ENCODE data around the gene FBN2.
A peak's percentile ranks its signal among the peaks of the same experiment; 100 is the strongest.

Gene FBN2

DNA sequence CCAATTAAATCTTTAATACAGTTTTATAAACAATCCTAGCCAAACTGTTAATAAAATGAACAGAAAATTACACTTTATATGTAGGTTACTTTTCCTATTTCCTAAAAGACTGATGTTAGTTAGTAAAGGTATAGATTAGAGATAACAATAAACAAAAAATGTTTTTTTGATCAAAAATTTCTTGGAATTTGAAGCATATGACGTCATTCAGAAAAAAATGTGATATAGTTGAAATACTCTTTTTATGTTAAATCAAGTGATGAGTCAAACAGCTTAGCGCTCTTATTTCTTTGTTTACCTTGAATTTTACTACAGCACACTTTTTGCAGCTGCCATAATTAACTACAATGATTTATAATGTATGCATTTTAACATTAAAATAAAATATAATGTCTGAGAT, 258.7 kb downstream of the FBN2 start:
- H3K27ac ChIP-seq (replicated peaks; ENCODE audit: low read length) = no peak overlapping the region

DNA sequence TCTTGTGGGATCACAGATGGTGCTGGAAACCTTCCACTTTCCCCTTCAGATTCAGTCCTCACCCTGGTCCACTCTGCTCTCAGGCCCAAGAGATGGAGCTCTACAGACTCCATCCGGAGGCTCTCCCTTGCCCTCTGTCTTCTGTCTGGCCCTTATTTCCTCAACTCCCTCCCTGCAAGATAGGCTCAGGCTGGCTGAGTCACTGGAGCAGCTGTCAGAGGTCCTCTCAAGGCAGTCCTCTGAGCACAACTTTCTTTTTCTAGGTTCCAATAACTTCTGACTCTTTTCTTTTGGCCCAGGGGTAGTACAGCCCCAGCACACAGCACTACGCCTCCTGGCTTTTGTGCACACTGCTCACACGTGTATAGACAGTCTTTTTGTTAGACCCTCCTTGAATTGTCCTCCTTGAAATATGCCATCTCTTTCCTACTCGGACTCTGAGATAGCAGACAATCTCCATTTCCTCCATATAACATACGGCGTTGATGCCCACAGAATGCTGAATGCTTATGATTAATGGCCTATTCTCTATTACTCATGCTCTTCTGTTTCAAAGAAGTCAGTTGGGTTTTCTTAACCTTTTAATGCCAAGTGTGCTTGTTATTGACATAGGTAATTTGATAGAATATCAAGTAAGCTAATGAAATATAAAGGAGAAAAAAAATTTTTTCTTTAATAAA, 261.4 kb downstream of the FBN2 start:
- Histone ChIP-seq H3K27me3 (ENCODE audit: control insufficient read depth in 3 of 3, insufficient read depth in 3 of 3, low read depth in 1 of 3, low read length in 3 of 3) (no peaks in the 10 kb centered on the region), H2BK5ac (ENCODE audit: low read length) (no peak overlapping the region), H2AFZ (ENCODE audit: low read length) (no peak overlapping the region), H3K4me2 (ENCODE audit: insufficient read depth, low read length, poor library complexity, severe bottlenecking) (no peak overlapping the region), H4K8ac (ENCODE audit: low read depth, low read length) (no peak overlapping the region), H2BK120ac (ENCODE audit: low read depth, low read length) (no peak overlapping the region), H3K4ac (ENCODE audit: low read length) (no peak overlapping the region), H3K27ac (replicated peaks; ENCODE audit: low read length) (no peak overlapping the region), H4K91ac (ENCODE audit: low read depth, low read length, poor library complexity) (no peak overlapping the region), H3K36me3 (replicated peaks in 1 of 2; ENCODE audit: control insufficient read depth in 2 of 2, insufficient read depth in 2 of 2, low read length in 2 of 2) (peaks cover 23 to 96% of the 10 kb centered on the region in 2 donors), H2BK15ac (ENCODE audit: low read length) (no peak overlapping the region), H3K4me1 (ENCODE audit: control insufficient read depth in 2 of 2, insufficient read depth in 1 of 2, low read depth in 1 of 2, low read length in 2 of 2) (no peaks in the 10 kb centered on the region), H2AK5ac (ENCODE audit: low read depth, low read length) (no peak overlapping the region), H3K18ac (ENCODE audit: low read length) (peak overlapping the region; percentile 8), H3K14ac (ENCODE audit: low read length) (peak overlapping the region; percentile 75), H3K79me1 (ENCODE audit: low read depth, low read length) (no peaks in the 10 kb centered on the region), H3K9ac (ENCODE audit: low read depth, low read length, poor library complexity) (no peak overlapping the region), H3K9me3 (replicated peaks in 1 of 2; ENCODE audit: control insufficient read depth in 2 of 2, insufficient read depth in 1 of 2, low read depth in 1 of 2, low read length in 2 of 2) (no peaks in the 10 kb centered on the region), H3K23ac (ENCODE audit: low read depth, low read length, poor library complexity) (no peak overlapping the region), H2BK12ac (ENCODE audit: low read length) (no peak overlapping the region), H3K4me3 (ENCODE audit: low read length in 2 of 2) (no peak overlapping the region)
- WGBS, 2 donors (ENCODE audit: extremely low coverage in 2 of 2, insufficient read length in 2 of 2, insufficient replicate concordance in 1 of 2) = no CpG with 5 or more reads among the region's 6 CpGs
- DNase-seq (ENCODE audit: low spot score) = no peak

More for the DNA sequence above, 258.7 kb downstream of the FBN2 start:
- Histone ChIP-seq H2AFZ (ENCODE audit: low read length) (no peak overlapping the region), H2BK5ac (ENCODE audit: low read length) (no peak overlapping the region), H3K9ac (ENCODE audit: low read depth, low read length, poor library complexity) (no peak overlapping the region), H3K23ac (ENCODE audit: low read depth, low read length, poor library complexity) (no peak overlapping the region), H3K4me3 (ENCODE audit: low read length in 2 of 2) (no peak overlapping the region), H4K91ac (ENCODE audit: low read depth, low read length, poor library complexity) (no peak overlapping the region), H2AK5ac (ENCODE audit: low read depth, low read length) (no peak overlapping the region), H2BK12ac (ENCODE audit: low read length) (no peak overlapping the region), H3K36me3 (replicated peaks in 1 of 2; ENCODE audit: control insufficient read depth in 2 of 2, insufficient read depth in 2 of 2, low read length in 2 of 2) (peaks cover 16 to 82% of the 10 kb centered on the region in 2 donors), H3K18ac (ENCODE audit: low read length) (no peak overlapping the region), H3K4me2 (ENCODE audit: insufficient read depth, low read length, poor library complexity, severe bottlenecking) (no peak overlapping the region), H3K14ac (ENCODE audit: low read length) (no peak overlapping the region), H4K8ac (ENCODE audit: low read depth, low read length) (no peak overlapping the region), H3K27me3 (ENCODE audit: control insufficient read depth in 3 of 3, insufficient read depth in 3 of 3, low read depth in 1 of 3, low read length in 3 of 3) (no peaks in the 10 kb centered on the region), H3K9me3 (replicated peaks in 1 of 2; ENCODE audit: control insufficient read depth in 2 of 2, insufficient read depth in 1 of 2, low read depth in 1 of 2, low read length in 2 of 2) (no peaks in the 10 kb centered on the region), H2BK120ac (ENCODE audit: low read depth, low read length) (no peak overlapping the region), H3K79me1 (ENCODE audit: low read depth, low read length) (no peaks in the 10 kb centered on the region), H3K4ac (ENCODE audit: low read length) (no peak overlapping the region), H3K4me1 (ENCODE audit: control insufficient read depth in 2 of 2, insufficient read depth in 1 of 2, low read depth in 1 of 2, low read length in 2 of 2) (no peaks in the 10 kb centered on the region), H2BK15ac (ENCODE audit: low read length) (no peak overlapping the region)
- WGBS, 2 donors (ENCODE audit: extremely low coverage in 2 of 2, insufficient read length in 2 of 2, insufficient replicate concordance in 1 of 2) = no CpG with 5 or more reads among the region's 2 CpGs
- DNase-seq (ENCODE audit: low spot score) = no peak

GRCh38 chr5:128274441-128274840, 263.6 kb downstream of the FBN2 start:
- Histone ChIP-seq H4K91ac (ENCODE audit: low read depth, low read length, poor library complexity) (no peak overlapping the region), H3K9ac (ENCODE audit: low read depth, low read length, poor library complexity) (no peak overlapping the region), H2BK15ac (ENCODE audit: low read length) (no peak overlapping the region), H3K4me3 (ENCODE audit: low read length in 2 of 2) (no peak overlapping the region), H3K27ac (replicated peaks; ENCODE audit: low read length) (no peak overlapping the region), H3K9me3 (replicated peaks in 1 of 2; ENCODE audit: control insufficient read depth in 2 of 2, insufficient read depth in 1 of 2, low read depth in 1 of 2, low read length in 2 of 2) (no peaks in the 10 kb centered on the region), H3K14ac (ENCODE audit: low read length) (no peak overlapping the region), H3K23ac (ENCODE audit: low read depth, low read length, poor library complexity) (no peak overlapping the region), H2AK5ac (ENCODE audit: low read depth, low read length) (no peak overlapping the region), H3K36me3 (replicated peaks in 1 of 2; ENCODE audit: control insufficient read depth in 2 of 2, insufficient read depth in 2 of 2, low read length in 2 of 2) (peaks cover 23 to 99% of the 10 kb centered on the region in 2 donors), H2BK12ac (ENCODE audit: low read length) (no peak overlapping the region), H3K4me2 (ENCODE audit: insufficient read depth, low read length, poor library complexity, severe bottlenecking) (no peak overlapping the region), H2BK5ac (ENCODE audit: low read length) (no peak overlapping the region), H3K4ac (ENCODE audit: low read length) (no peak overlapping the region), H3K27me3 (ENCODE audit: control insufficient read depth in 3 of 3, insufficient read depth in 3 of 3, low read depth in 1 of 3, low read length in 3 of 3) (no peaks in the 10 kb centered on the region), H3K18ac (ENCODE audit: low read length) (no peak overlapping the region), H4K8ac (ENCODE audit: low read depth, low read length) (no peak overlapping the region), H2AFZ (ENCODE audit: low read length) (no peak overlapping the region), H3K79me1 (ENCODE audit: low read depth, low read length) (no peaks in the 10 kb centered on the region), H2BK120ac (ENCODE audit: low read depth, low read length) (no peak overlapping the region), H3K4me1 (ENCODE audit: control insufficient read depth in 2 of 2, insufficient read depth in 1 of 2, low read depth in 1 of 2, low read length in 2 of 2) (no peaks in the 10 kb centered on the region)
- WGBS, 2 donors (ENCODE audit: extremely low coverage in 2 of 2, insufficient read length in 2 of 2, insufficient replicate concordance in 1 of 2) = no CpG with 5 or more reads among the region's 2 CpGs
- DNase-seq (ENCODE audit: low spot score) = no peak

DNA sequence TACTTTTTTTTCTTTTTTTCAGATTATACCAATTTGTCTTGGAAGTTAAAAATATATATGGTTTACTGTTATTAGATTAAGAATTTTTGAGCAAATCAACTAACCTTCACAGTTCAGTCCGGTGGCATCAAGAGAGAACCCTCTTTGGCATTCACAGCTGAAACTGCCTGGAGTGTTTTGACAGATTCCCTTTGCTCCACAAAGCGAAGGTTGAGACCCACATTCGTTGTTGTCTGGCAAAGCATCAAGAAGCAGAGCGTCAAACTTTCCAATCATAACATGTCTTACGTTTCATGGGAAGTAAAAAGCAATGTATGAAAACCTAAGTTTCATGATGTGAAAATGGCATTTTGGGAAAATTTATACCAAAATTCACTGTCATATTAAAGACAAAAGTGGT, 264.3 kb downstream of the FBN2 start:
- Histone ChIP-seq H4K91ac (ENCODE audit: low read depth, low read length, poor library complexity) (no peak overlapping the region), H3K4me3 (ENCODE audit: low read length in 2 of 2) (no peak overlapping the region), H2AK5ac (ENCODE audit: low read depth, low read length) (no peak overlapping the region), H3K18ac (ENCODE audit: low read length) (no peak overlapping the region), H3K4me2 (ENCODE audit: insufficient read depth, low read length, poor library complexity, severe bottlenecking) (no peak overlapping the region), H3K14ac (ENCODE audit: low read length) (no peak overlapping the region), H2AFZ (ENCODE audit: low read length) (no peak overlapping the region), H2BK5ac (ENCODE audit: low read length) (no peak overlapping the region), H3K36me3 (replicated peaks in 1 of 2; ENCODE audit: control insufficient read depth in 2 of 2, insufficient read depth in 2 of 2, low read length in 2 of 2) (peaks cover 23 to 94% of the 10 kb centered on the region in 2 donors), H3K27me3 (ENCODE audit: control insufficient read depth in 3 of 3, insufficient read depth in 3 of 3, low read depth in 1 of 3, low read length in 3 of 3) (no peaks in the 10 kb centered on the region), H2BK15ac (ENCODE audit: low read length) (no peak overlapping the region), H3K4ac (ENCODE audit: low read length) (no peak overlapping the region), H3K27ac (replicated peaks; ENCODE audit: low read length) (no peak overlapping the region), H3K9ac (ENCODE audit: low read depth, low read length, poor library complexity) (no peak overlapping the region), H4K8ac (ENCODE audit: low read depth, low read length) (no peak overlapping the region), H3K4me1 (ENCODE audit: control insufficient read depth in 2 of 2, insufficient read depth in 1 of 2, low read depth in 1 of 2, low read length in 2 of 2) (no peaks in the 10 kb centered on the region), H3K79me1 (ENCODE audit: low read depth, low read length) (no peaks in the 10 kb centered on the region), H2BK12ac (ENCODE audit: low read length) (no peak overlapping the region), H3K9me3 (replicated peaks in 1 of 2; ENCODE audit: control insufficient read depth in 2 of 2, insufficient read depth in 1 of 2, low read depth in 1 of 2, low read length in 2 of 2) (no peaks in the 10 kb centered on the region), H3K23ac (ENCODE audit: low read depth, low read length, poor library complexity) (no peak overlapping the region), H2BK120ac (ENCODE audit: low read depth, low read length) (no peak overlapping the region)
- DNase-seq (ENCODE audit: low spot score) = no peak
- WGBS, 2 donors (ENCODE audit: extremely low coverage in 2 of 2, insufficient read length in 2 of 2, insufficient replicate concordance in 1 of 2) = no CpG with 5 or more reads among the region's 5 CpGs

All from neuronal stem cell (in vitro differentiated cells).